EH (cell line): ENCODE results near the gene CCDC167.

Source experiments
- DNase-seq: peaks from one replicate; pipeline ENCODE4 v3.0.0-alpha.2; 2015; ENCODE audit warnings: low read depth

The CCDC167 gene

GRCh38 chr6:37489697-37490336 is 9.9 kb downstream of the CCDC167 start:
- no peak for DNase-seq

GRCh38 chr6:37488476-37488875 is 11.2 kb downstream of the CCDC167 start:
- DNase-seq = no peak

DNA sequence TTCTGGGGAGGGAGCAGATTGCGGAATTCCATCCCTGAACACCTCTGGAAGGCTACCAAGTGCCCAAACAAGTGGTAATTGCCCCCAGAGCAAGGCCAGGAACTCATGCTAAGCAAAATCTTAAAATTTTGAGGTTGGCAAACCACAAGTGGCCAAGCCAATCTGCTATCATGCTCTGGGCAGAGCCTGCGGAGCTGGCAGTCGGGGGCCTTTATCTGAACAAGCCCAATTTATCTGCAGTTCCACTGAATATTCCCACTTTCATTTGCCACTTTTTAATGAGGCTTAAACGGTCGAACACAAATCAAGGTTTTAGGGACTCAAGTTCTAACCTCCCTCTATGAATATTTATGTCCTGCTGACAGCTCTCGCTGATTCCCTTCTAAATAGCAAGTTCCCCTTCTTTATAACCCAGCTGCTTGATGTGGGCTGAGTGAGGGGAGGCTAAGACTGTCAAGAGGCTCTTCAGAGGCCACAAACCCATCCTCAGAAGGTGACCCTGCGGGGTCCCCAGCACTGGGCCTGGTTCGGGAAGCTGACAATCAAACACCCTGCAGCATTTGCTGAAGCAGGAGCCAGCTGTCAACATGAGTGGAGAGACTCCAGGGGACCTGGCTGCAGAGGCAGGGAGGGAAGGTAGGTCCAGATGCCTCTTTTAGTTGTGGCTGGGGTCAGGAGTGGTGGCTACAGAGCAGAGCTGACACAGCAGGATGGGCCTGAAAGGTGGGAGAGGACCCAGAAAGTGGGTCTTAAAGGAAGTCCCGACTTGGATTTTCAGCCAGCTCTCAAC is 11.9 kb downstream of the CCDC167 start:
- DNase-seq = no peak

DNA sequence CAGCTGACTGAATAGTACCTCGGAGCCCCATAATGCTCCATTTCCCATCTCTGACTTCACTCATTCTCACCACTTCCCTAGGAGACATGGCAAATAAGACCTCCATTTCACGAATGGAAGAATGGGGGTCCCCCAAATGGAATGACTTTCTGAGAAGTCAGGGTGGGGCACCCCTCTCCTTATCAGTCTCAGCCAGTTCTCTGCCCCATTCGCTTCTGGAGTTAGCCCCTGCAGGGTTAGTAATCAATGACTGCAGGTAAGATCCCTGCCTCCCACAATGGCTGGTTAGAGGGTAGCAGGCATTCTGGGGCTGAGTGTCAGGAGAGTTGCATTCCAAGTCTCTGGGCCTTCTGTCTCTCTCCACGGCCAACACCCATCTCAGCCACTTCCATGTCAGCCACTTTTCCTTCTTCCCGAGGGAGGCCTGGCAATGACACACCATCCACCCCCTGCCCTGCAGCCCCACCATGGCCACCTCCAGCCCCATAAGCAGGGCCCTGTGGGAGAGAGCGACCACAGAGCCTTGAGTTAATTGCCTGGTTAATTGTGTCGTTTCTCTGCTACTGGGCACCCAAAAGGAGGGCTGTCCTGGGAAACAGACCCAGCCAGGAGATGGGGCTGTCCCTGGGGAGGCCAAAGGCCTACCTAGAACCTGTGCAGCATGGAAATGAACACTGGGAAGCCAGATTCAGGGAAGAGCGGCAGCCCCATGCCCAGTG is 13.4 kb downstream of the CCDC167 start:
- no peak for DNase-seq

- DNase-seq = no peak
These were observed 14.4 kb downstream of the CCDC167 start for GRCh38 chr6:37485291-37485702.

DNA sequence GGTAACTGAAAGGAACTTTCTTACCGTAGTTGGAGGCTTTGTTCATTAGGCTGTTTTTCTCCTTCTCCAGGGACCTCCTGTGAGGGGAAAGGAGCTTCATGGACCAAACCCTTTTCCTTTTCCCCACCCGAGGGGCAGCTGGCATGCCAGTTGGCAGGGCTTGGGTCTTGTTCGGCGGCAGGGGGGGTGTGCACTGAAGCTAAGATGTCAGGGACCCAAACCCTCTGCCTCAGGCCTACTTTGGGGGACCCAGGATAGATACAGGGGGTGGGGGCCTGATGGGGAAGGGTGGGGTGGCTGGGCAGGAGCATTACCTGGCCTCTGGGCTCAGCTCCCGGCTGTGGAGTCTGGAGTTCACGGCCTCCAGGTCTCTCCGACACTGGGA is 14.9 kb downstream of the CCDC167 start:
- no peak for DNase-seq

GRCh38 chr6:37483917-37484785 is 15.5 kb downstream of the CCDC167 start:
- peak; percentile 56 for DNase-seq

GRCh38 chr6:37483252-37483901 is 16.3 kb downstream of the CCDC167 start:
- DNase-seq = no peak

GRCh38 chr6:37482606-37483251 is 17.0 kb downstream of the CCDC167 start:
- no peak for DNase-seq

DNA sequence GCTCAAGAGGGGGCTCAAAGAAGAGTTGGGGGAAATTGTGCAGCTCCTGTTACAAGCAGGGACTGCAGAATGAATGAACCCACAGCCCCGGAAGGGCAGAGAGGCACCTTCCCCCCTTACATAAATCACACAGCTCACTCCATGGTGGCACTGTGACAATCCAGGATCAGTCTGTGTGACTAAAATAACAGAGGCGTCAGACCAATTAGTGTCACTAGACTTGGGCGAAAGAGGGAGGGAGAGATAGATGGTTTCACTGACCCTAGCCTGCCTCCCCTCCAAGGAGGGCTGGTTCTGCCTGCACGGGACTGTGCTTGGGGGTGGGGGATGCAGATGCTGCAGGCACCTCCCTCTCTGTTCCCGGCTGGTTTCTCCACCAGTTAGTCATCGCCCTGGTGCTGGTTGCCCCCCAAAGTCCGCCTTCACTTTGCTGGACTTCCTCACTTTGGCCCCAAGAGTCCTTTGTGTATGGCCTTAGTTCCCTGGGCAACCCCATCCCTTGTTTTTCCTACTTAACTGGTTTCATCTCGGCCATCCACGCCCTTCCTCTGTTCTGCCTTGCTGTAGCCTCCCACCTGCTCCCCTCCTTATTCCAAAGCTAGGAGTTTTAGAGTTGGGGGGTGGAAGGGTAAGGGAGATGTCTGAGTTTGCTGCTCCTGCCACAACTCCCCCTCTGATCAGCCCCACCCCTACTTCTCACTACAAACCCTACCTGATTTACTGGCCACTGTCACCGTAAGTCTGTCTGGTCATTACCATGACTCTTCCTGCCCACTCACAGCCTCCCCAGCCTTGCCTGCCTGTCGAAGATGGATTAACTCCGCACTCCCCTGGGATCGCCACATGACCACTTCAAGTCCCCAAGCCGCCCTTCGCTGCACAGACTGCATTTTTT is 17.7 kb downstream of the CCDC167 start:
- DNase-seq = no peak

DNA sequence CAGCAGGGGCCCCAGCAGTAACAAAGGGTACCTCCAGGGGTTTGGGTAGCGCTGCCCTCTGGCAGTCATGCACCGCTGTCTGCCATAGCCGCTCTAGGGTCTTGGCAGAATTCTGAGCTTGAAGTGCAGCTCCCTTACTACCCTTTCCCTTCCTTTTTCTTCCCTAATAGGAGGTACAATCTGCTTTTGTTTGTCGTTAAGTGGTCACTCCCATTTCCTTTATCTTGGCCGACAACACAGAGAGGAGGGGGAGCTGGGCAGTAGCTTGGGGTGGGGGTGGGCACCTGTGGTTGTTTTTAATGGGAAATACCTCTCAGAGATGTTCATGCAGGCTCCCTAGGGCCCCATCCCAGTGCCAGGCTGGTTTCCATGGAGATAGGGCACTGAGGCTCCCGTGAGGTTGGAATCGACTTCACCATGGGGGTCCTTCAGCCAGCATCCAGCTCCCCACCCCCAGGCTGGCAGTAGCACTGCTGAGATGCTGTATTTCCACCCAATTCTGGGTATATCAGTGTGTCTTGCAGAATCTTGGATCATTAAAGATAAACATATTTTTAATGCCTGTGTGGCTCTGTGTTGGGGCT is 18.6 kb downstream of the CCDC167 start:
- no peak for DNase-seq

GRCh38 chr6:37480118-37480736 is 19.5 kb downstream of the CCDC167 start:
- no peak for DNase-seq

DNA sequence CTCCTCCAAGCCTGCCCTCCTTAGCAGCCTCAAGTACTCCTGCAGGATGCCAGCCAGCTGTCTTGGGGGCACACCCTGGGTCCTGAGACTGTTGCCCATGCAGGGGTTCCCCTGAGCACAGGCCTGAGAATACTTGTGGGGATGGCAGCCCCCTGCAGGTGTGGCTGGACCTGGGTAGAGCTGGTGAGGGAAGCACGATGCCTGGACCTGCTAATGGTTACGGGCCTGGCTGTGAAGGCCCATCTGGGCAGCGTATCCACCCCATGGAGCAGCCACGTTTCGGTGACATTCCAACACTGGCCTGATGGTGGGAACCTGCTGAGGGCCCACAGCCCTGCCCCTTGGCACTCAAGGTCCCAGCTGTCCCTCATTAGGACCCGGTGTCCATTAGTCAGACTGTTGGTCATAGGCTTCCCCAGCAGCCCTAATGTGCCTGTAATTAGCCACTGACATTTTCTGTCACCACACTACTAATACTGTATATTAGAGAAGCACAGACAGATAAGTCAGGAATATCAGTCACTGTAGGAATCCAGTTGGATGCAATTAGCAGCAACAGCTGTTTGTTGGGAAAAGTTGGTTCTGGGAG is 20.3 kb downstream of the CCDC167 start:
- no peak for DNase-seq

GRCh38 chr6:37478827-37479226 is 20.9 kb downstream of the CCDC167 start:
- DNase-seq = no peak

DNA sequence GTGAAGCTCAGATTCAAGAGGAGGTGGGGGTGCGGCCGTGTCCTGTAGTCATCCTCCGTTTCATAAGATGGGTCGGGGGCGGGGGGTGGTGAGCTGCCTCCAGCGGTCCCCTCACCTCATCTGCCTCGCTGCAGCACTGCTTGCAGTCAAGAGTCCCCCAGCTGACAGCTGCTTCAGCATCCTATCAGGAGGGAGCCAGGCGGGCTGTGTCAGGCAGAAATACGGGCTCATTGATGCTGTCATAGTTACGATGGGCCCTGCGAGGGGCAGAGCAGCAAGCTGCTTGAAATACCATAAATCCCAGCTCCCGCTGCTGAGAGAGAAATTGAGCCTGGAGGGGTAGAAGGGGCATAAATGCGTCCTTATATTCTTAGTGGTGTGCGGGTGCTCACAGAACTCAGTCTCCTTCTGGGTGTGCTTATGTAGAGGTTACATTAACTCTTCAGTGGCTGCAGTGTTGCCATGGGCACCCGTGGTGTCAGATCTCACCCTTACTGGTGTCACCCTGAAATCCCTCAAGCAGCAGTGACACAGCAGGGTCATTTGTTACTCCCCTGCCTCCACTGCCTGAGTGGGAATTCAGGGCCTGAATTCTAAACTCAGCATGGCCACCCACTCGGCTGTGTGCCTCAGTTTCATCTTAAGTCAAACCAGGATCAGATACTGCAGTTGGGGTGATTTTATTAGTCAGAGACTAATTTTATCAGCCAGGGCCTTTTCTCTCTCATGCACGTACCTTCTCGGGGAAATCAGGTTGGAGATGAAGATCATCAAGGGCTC is 21.8 kb downstream of the CCDC167 start:
- DNase-seq = no peak

- DNase-seq = no peak
These were observed 22.5 kb downstream of the CCDC167 start for GRCh38 chr6:37477191-37477590.

DNA sequence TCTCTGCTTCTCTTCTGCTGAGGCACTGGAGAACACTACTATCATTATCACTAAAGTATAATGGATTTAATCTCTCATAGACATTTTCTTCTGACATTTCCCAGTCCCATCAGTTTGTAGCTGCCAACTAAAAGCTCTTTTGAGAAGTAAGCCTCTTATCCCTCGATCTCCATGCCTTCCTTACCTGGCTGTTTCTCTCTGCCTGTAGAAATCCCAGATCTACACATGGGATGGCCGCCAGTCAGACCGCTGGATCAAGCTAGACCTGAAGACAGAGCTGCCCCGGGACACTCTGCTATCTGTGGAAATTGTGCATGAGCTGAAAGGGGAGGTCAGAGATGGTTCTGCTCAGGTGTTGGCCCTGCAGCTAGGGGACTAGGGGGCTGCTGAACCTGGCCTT is 25.4 kb downstream of the CCDC167 start:
- no peak for DNase-seq
